Stromal cell of bone marrow (primary cell): ENCODE measurements around the gene OBSCN.

Experiments
- DNase-seq: peaks from one replicate; pipeline ENCODE4 v3.0.0-alpha.2; 2012; ENCODE audit warnings: low read depth

Gene OBSCN

GRCh38 chr1:228309326-228310067 is 101.7 kb downstream of the OBSCN start:
- no peak for DNase-seq

- DNase-seq: no peak
These were observed 102.4 kb downstream of the OBSCN start for GRCh38 chr1:228310162-228310792.

- no peak for DNase-seq
These were observed 103.2 kb downstream of the OBSCN start for GRCh38 chr1:228311091-228311490.

- DNase-seq: no peak
These were observed 104.4 kb downstream of the OBSCN start for GRCh38 chr1:228312136-228312764.

- no peak for DNase-seq
These were observed 105.9 kb downstream of the OBSCN start for GRCh38 chr1:228313536-228314277.

- DNase-seq: no peak
These were observed 106.4 kb downstream of the OBSCN start for GRCh38 chr1:228314315-228314657.

- DNase-seq: no peak
These were observed 107.0 kb downstream of the OBSCN start for GRCh38 chr1:228314658-228315483.

GRCh38 chr1:228315484-228315944 is 107.7 kb downstream of the OBSCN start:
- no peak for DNase-seq

- DNase-seq: no peak
These were observed 108.2 kb downstream of the OBSCN start for GRCh38 chr1:228315945-228316588.

GRCh38 chr1:228316589-228317387 is 108.9 kb downstream of the OBSCN start:
- DNase-seq: no peak

GRCh38 chr1:228317411-228317828 is 109.6 kb downstream of the OBSCN start:
- no peak for DNase-seq

GRCh38 chr1:228317891-228318810 is 110.3 kb downstream of the OBSCN start:
- DNase-seq: no peak

- no peak for DNase-seq
These were observed 111.0 kb downstream of the OBSCN start for GRCh38 chr1:228318823-228319241.

GRCh38 chr1:228319352-228320088 is 111.7 kb downstream of the OBSCN start:
- DNase-seq: no peak

- no peak for DNase-seq
These were observed 112.5 kb downstream of the OBSCN start for GRCh38 chr1:228320394-228320793.

GRCh38 chr1:228321435-228321834 is 113.6 kb downstream of the OBSCN start:
- no peak for DNase-seq

GRCh38 chr1:228321895-228322294 is 114.1 kb downstream of the OBSCN start:
- no peak for DNase-seq

GRCh38 chr1:228323401-228323800 is 115.6 kb downstream of the OBSCN start:
- DNase-seq: no peak
